ENCODE data around the gene PEX7.
"Not testable (repeated sequence)": the region's sequence is repeated elsewhere in the genome, so short reads cannot be mapped to it uniquely, and the experiment has no call there.

The PEX7 gene

DNA sequence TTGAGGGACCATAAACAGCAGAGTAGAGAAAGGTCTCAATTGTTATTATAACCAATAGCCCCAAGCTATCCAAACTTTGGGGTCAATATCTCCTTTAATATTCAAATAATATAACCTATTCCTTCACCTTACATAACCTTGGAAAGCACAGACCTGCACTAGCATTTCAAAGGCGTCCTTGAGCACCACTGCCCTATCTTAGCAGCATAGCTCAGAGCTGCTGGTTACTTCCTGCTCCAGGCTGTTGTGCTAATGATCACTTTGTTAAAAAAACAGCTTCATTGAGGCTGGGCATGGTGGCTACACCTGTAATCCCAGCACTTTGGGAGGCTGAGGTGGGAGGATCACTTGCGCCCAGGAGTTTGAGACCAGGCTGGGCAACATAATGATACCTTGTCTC lies 110.2 kb downstream of the PEX7 start:
- DNase-seq (ENCODE audit: low read depth, low spot score): no peak
- TF ChIP-seq YY1 (IDR thresholded peaks at IDR 0.05; ENCODE audit: insufficient read depth, insufficient read length): no peak
- no peak for TF ChIP-seq ZNF274 (IDR thresholded peaks at IDR 0.05; ENCODE audit: low read depth, low read length)
- TF ChIP-seq SUZ12 (IDR thresholded peaks at IDR 0.05; ENCODE audit: extremely low read depth, insufficient read depth, insufficient read length): no peak
- H3K36me3 ChIP-seq (ENCODE audit: insufficient read depth, insufficient read length, low read length): no peaks in the 10 kb centered on the region
- H3K9ac ChIP-seq (ENCODE audit: insufficient read length, low read depth): no peak overlapping the region
- no peaks in the 10 kb centered on the region for H3K9me3 ChIP-seq (ENCODE audit: insufficient read depth, low read length)
- no peaks in the 10 kb centered on the region for H3K27me3 ChIP-seq (ENCODE audit: insufficient read depth, insufficient read length)
- H3K4me1 ChIP-seq (ENCODE audit: insufficient read depth, insufficient read length): no peaks in the 10 kb centered on the region
- H3K4me3 ChIP-seq (ENCODE audit: insufficient read length, low read depth): no peak overlapping the region

DNA sequence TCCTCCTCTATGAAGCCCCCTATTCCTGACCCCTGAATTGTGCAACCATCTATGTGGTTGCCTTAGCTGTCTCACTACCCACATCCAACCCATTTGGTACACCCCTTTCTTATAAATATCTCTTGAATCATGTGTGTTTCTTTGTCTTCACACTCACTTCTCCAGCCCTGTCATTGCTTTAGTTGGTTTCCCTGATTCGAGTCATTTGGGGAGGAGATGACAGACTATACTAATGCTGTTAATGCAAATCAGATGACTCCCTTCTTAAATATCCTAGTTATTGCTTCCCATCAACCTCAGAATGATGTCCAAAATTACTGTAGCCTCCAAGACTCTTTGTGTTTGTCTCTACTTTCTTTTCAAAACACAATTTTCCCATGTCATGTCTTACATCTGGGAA lies 122.7 kb downstream of the PEX7 start:
- H3K4me3 ChIP-seq (ENCODE audit: insufficient read length, low read depth): no peak overlapping the region
- TF ChIP-seq YY1 (IDR thresholded peaks at IDR 0.05; ENCODE audit: insufficient read depth, insufficient read length): no peak
- no peak for TF ChIP-seq ZNF274 (IDR thresholded peaks at IDR 0.05; ENCODE audit: low read depth, low read length)
- TF ChIP-seq SUZ12 (IDR thresholded peaks at IDR 0.05; ENCODE audit: extremely low read depth, insufficient read depth, insufficient read length): no peak

DNA sequence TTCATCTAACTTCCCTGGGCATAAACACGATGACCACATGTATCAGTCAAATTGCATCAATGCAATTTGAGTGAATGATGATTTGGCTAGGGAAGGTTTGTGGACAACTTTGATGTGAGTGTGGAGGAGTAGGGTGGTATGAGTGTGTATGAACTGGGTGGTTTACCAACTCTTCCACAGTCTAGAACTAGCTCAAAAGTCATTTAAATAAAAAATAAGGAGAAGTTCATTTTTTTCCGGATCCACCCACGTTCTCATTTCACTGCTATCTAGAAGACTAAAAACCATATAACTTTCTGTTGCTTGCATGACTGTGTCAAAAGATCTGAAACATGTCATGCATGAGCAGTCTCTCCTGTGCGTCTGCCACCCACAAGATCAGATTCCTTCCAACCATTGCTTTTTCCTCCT lies 123.3 kb downstream of the PEX7 start:
- no peaks in the 10 kb centered on the region for H3K27me3 ChIP-seq (ENCODE audit: insufficient read depth, insufficient read length)
- TF ChIP-seq ZNF274 (IDR thresholded peaks at IDR 0.05; ENCODE audit: low read depth, low read length) (no peak), YY1 (IDR thresholded peaks at IDR 0.05; ENCODE audit: insufficient read depth, insufficient read length) (no peak), SUZ12 (IDR thresholded peaks at IDR 0.05; ENCODE audit: extremely low read depth, insufficient read depth, insufficient read length) (no peak)
- no peak for DNase-seq (ENCODE audit: low read depth, low spot score)
- no peak overlapping the region for H3K9ac ChIP-seq (ENCODE audit: insufficient read length, low read depth)
- H3K4me3 ChIP-seq (ENCODE audit: insufficient read length, low read depth): no peak overlapping the region
- no peaks in the 10 kb centered on the region for H3K36me3 ChIP-seq (ENCODE audit: insufficient read depth, insufficient read length, low read length)
- no peaks in the 10 kb centered on the region; the same call in 1 of the 2 replicates for H3K9me3 ChIP-seq (ENCODE audit: insufficient read depth, low read length)
- H3K4me1 ChIP-seq (ENCODE audit: insufficient read depth, insufficient read length): no peaks in the 10 kb centered on the region

More for the DNA sequence above, 122.7 kb downstream of the PEX7 start:
- H3K27me3 ChIP-seq (ENCODE audit: insufficient read depth, insufficient read length): no peaks in the 10 kb centered on the region
- no peak overlapping the region for H3K9ac ChIP-seq (ENCODE audit: insufficient read length, low read depth)
- H3K9me3 ChIP-seq (ENCODE audit: insufficient read depth, low read length): no peaks in the 10 kb centered on the region; the same call in 1 of the 2 replicates
- no peaks in the 10 kb centered on the region for H3K36me3 ChIP-seq (ENCODE audit: insufficient read depth, insufficient read length, low read length)
- no peak for DNase-seq (ENCODE audit: low read depth, low spot score)
- no peaks in the 10 kb centered on the region for H3K4me1 ChIP-seq (ENCODE audit: insufficient read depth, insufficient read length)

DNA sequence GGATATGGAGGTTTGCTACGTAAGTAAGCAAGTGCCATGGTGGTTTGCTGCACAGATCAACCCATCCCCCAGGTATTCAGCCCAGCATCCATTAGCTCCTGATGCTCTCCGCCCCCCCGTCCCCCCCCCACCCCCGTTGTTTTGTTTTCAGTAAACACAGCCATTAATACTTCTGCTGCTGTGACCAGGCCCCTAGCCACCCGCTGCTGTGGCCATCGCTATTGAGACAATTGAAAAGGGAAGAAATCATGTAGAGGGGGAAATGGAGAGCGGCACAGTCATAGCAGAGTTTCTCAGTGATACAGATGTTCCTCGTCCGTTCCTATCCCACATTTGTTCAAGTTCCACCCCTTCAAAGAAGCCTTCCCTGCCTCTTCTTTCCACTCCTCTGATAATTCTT lies 124.6 kb downstream of the PEX7 start:
- Histone ChIP-seq H3K4me1 (ENCODE audit: insufficient read depth, insufficient read length) (no peaks in the 10 kb centered on the region), H3K9me3 (ENCODE audit: insufficient read depth, low read length) (no peaks in the 10 kb centered on the region; the same call in 1 of the 2 replicates), H3K27me3 (ENCODE audit: insufficient read depth, insufficient read length) (no peaks in the 10 kb centered on the region), H3K4me3 (ENCODE audit: insufficient read length, low read depth) (peak overlapping the region; percentile 8), H3K9ac (ENCODE audit: insufficient read length, low read depth) (no peak overlapping the region), H3K36me3 (ENCODE audit: insufficient read depth, insufficient read length, low read length) (no peaks in the 10 kb centered on the region)
- TF ChIP-seq SUZ12 (IDR thresholded peaks at IDR 0.05; ENCODE audit: extremely low read depth, insufficient read depth, insufficient read length) (no peak), ZNF274 (IDR thresholded peaks at IDR 0.05; ENCODE audit: low read depth, low read length) (no peak), YY1 (IDR thresholded peaks at IDR 0.05; ENCODE audit: insufficient read depth, insufficient read length) (no peak)
- DNase-seq (ENCODE audit: low read depth, low spot score): no peak

DNA sequence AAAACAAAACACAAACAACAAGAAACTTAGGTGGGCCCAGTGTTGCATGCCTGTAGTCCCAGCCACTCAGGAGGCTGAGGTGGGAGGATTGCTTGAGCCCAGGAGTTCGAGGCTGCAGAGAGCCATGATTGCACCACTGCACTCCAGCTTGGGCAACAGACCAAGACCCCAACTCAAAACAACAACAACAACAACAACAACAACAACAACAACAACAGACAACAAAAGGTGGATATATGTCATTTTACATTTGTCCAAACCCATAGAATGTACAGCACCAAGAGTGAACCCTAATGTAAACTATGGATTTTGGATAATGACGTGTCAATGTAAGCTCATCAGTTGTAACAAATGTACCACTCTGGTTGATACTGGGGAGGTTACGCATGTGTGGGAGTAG lies 127.6 kb downstream of the PEX7 start:
- not testable (repeated sequence) for H3K4me1 ChIP-seq (ENCODE audit: insufficient read depth, insufficient read length); H3K4me3 ChIP-seq (ENCODE audit: insufficient read length, low read depth); H3K9ac ChIP-seq (ENCODE audit: insufficient read length, low read depth); H3K36me3 ChIP-seq (ENCODE audit: insufficient read depth, insufficient read length, low read length); H3K9me3 ChIP-seq (ENCODE audit: insufficient read depth, low read length); H3K27me3 ChIP-seq (ENCODE audit: insufficient read depth, insufficient read length); DNase-seq (ENCODE audit: low read depth, low spot score)

DNA sequence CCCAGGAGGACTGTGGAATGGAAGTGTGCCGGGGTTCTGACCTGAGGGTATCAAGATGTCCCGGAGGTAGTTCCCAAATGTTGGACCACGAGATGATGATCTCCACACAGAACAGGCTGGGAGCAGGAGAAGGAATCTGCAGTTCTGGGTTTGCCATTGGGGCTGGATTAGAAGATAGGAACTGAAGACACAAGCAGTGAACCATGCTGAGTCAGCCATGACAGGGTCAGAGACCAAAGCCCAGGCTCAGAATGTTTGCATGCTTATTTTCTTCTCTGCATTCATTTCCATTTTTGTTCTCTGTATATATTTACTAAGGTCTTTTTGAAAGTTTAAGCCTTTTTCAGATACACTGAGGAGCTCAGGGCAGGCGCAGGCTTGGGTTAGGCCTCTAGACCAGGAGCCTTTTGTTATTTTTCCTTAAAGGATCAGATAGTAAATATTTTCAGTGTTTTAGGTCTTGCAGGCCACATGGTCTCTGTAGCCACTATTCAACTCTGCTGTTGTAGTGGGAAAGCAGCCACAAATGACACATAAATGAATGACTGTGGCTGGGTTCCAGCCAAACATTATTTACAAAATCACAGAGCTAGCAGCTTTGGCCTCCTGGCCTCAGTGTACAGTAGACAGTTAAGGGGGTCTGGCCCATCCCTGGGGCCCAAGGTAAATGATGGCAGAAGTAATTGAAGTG lies 128.2 kb downstream of the PEX7 start:
- no peak for DNase-seq (ENCODE audit: low read depth, low spot score)
- H3K9ac ChIP-seq (ENCODE audit: insufficient read length, low read depth): no peak overlapping the region
- no peaks in the 10 kb centered on the region for H3K4me1 ChIP-seq (ENCODE audit: insufficient read depth, insufficient read length)
- no peaks in the 10 kb centered on the region for H3K27me3 ChIP-seq (ENCODE audit: insufficient read depth, insufficient read length)
- H3K36me3 ChIP-seq (ENCODE audit: insufficient read depth, insufficient read length, low read length): no peaks in the 10 kb centered on the region
- no peak for TF ChIP-seq YY1 (IDR thresholded peaks at IDR 0.05; ENCODE audit: insufficient read depth, insufficient read length)
- TF ChIP-seq SUZ12 (IDR thresholded peaks at IDR 0.05; ENCODE audit: extremely low read depth, insufficient read depth, insufficient read length): no peak
- no peak for TF ChIP-seq ZNF274 (IDR thresholded peaks at IDR 0.05; ENCODE audit: low read depth, low read length)
- H3K9me3 ChIP-seq (ENCODE audit: insufficient read depth, low read length): no peaks in the 10 kb centered on the region; the same call in 1 of the 2 replicates
- no peak overlapping the region for H3K4me3 ChIP-seq (ENCODE audit: insufficient read length, low read depth)

DNA sequence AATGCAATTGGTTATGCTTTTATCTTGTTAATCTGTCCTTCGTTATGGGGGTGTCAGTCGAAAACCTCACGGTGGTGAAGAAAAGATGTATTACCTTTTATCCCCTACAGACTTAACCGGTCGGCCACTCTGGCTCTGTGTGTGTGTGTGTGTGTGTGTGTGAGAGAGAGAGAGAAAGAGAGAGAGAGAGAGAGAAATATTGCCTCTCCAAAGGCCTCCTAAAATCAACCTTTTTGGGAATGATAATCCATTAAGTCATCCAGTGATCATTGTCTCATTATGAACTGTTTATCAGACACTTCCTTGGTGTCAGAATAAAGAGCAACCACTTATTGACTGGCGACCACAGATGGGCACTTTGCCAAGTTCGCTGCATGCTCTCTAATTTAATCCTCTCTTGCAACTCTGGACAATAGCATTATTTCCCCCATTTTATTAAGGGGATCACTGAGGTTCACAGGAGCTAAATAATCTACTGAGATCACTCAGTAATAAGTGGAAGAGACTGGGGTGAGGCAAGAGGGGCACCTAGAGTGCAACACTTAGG lies 130.4 kb downstream of the PEX7 start:
- H3K9ac ChIP-seq (ENCODE audit: insufficient read length, low read depth): no peak overlapping the region
- no peak for DNase-seq (ENCODE audit: low read depth, low spot score)
- H3K27me3 ChIP-seq (ENCODE audit: insufficient read depth, insufficient read length): no peaks in the 10 kb centered on the region
- peaks cover 3% of the 10 kb centered on the region for H3K4me1 ChIP-seq (ENCODE audit: insufficient read depth, insufficient read length)
- H3K4me3 ChIP-seq (ENCODE audit: insufficient read length, low read depth): no peak overlapping the region
- no peaks in the 10 kb centered on the region for H3K36me3 ChIP-seq (ENCODE audit: insufficient read depth, insufficient read length, low read length)
- TF ChIP-seq ZNF274 (IDR thresholded peaks at IDR 0.05; ENCODE audit: low read depth, low read length) (no peak), SUZ12 (IDR thresholded peaks at IDR 0.05; ENCODE audit: extremely low read depth, insufficient read depth, insufficient read length) (no peak), YY1 (IDR thresholded peaks at IDR 0.05; ENCODE audit: insufficient read depth, insufficient read length) (no peak)
- no peaks in the 10 kb centered on the region; the same call in 1 of the 2 replicates for H3K9me3 ChIP-seq (ENCODE audit: insufficient read depth, low read length)

Measured in NT2/D1 (cell line).